Karpas-422 (cell line): ENCODE data around the gene NDUFA13. TPM values are rescaled to one million over a fixed set of nuclear protein-coding genes. Genes with fewer than 3 reads are reported as not detected.

Experiments
- DNase-seq: peaks from one replicate; pipeline ENCODE4 v3.0.0-alpha.2; 2015
- H2AFZ ChIP-seq: fragments of 200-600 bp; sonication (generic); 2 replicates; pipeline ENCODE4 v1.6.1; 2014; ENCODE audit warnings: antibody characterized with exemption, low read length, mixed read lengths
- H3K27ac ChIP-seq: fragments of 200-600 bp; sonication (generic); 2 replicates; pipeline ENCODE4 v1.5.1; 2014; ENCODE audit warnings: mild to moderate bottlenecking, low read length, moderate library complexity
- H3K27me3 ChIP-seq: fragments of 200-600 bp; sonication (generic); 2 replicates; pipeline ENCODE4 v1.6.1; 2014; ENCODE audit warnings: low read length, mixed read lengths
- H3K36me3 ChIP-seq: fragments of 200-600 bp; sonication (generic); 2 replicates; pipeline ENCODE4 v1.6.1; 2014; ENCODE audit warnings: low read length, mixed read lengths; ENCODE audit not compliant: insufficient read depth
- H3K4me1 ChIP-seq: fragments of 200-600 bp; sonication (generic); 2 replicates; pipeline ENCODE4 v1.6.1; 2014; ENCODE audit warnings: mild to moderate bottlenecking, low read length, mixed read lengths
- H3K4me2 ChIP-seq: fragments of 200-600 bp; sonication (generic); 2 replicates; pipeline ENCODE4 v1.6.1; 2014; ENCODE audit warnings: low read length, low read depth, mild to moderate bottlenecking; ENCODE audit not compliant: poor library complexity, severe bottlenecking
- H3K4me3 ChIP-seq: fragments of 200-600 bp; sonication (generic); 2 replicates; pipeline ENCODE4 v1.5.1; 2014; ENCODE audit warnings: mild to moderate bottlenecking, antibody characterized with exemption, low read length, mixed read lengths
- H3K79me2 ChIP-seq: fragments of 200-600 bp; sonication (generic); 2 replicates; pipeline ENCODE4 v1.6.1; 2014; ENCODE audit warnings: mild to moderate bottlenecking, low read length, mixed read lengths
- H3K9ac ChIP-seq: fragments of 200-600 bp; sonication (generic); 2 replicates; pipeline ENCODE4 v1.6.0; 2014; ENCODE audit warnings: low read length
- H3K9me2 ChIP-seq: fragments of 200-600 bp; sonication (generic), shearing (Covaris generic); replicated peaks from 2 replicates; pipeline ENCODE4 v1.6.0; 2014; ENCODE audit warnings: mild to moderate bottlenecking, low read length, moderate library complexity; ENCODE audit not compliant: insufficient read depth
- H3K9me3 ChIP-seq: fragments of 300-700, 200-600 bp; sonication (generic); 2 replicates; pipeline ENCODE4 v1.6.1; 2014; ENCODE audit warnings: low read length, mixed read lengths
- H4K20me1 ChIP-seq: fragments of 200-600 bp; sonication (generic); 2 replicates; pipeline ENCODE4 v1.6.1; 2014; ENCODE audit warnings: mild to moderate bottlenecking, antibody characterized with exemption, low read length, low read depth; ENCODE audit not compliant: insufficient read depth
- total RNA-seq: library from RNA; depleted of rRNA; stranded (reverse); fragments of >200 nt; shearing (Covaris generic); gene quantifications from 2 replicates; pipeline ENCODE4 v1.2.3, GENCODE V29; 2014; ENCODE audit warnings: low replicate concordance

The NDUFA13 gene
- total RNA-seq, 1 experiment from 2014 or later = 255 TPM

- no peak overlapping the region for H3K4me2 ChIP-seq
- H3K27ac ChIP-seq = no peak overlapping the region
- H3K79me2 ChIP-seq = no peaks in the 10 kb centered on the region
- DNase-seq = no peak
- H4K20me1 ChIP-seq = 0 out of 2 replicates have a peak, but pooled peaks cover 6% of the 10 kb centered on the region
- no peaks in the 10 kb centered on the region for H3K9me2 ChIP-seq
- no peak overlapping the region for H3K4me3 ChIP-seq
- H3K9me3 ChIP-seq = no peaks in the 10 kb centered on the region
- H3K36me3 ChIP-seq = no peaks in the 10 kb centered on the region
- H3K9ac ChIP-seq = no peak overlapping the region
- no peaks in the 10 kb centered on the region for H3K4me1 ChIP-seq
- no peaks in the 10 kb centered on the region for H3K27me3 ChIP-seq
- no peak overlapping the region for H2AFZ ChIP-seq
These were observed 33.9 kb downstream of the NDUFA13 start for GRCh38 chr19:19549804-19550464.

- Histone ChIP-seq H3K4me3 (no peak overlapping the region), H4K20me1 (0 out of 2 replicates have a peak, but pooled peaks cover 6% of the 10 kb centered on the region), H2AFZ (no peak overlapping the region), H3K79me2 (no peaks in the 10 kb centered on the region), H3K4me2 (no peak overlapping the region), H3K27ac (no peak overlapping the region), H3K9me2 (no peaks in the 10 kb centered on the region), H3K36me3 (no peaks in the 10 kb centered on the region), H3K4me1 (no peaks in the 10 kb centered on the region), H3K9me3 (no peaks in the 10 kb centered on the region), H3K27me3 (no peaks in the 10 kb centered on the region), H3K9ac (no peak overlapping the region)
- DNase-seq = no peak
These were observed 34.5 kb downstream of the NDUFA13 start for GRCh38 chr19:19550485-19550929.

DNA sequence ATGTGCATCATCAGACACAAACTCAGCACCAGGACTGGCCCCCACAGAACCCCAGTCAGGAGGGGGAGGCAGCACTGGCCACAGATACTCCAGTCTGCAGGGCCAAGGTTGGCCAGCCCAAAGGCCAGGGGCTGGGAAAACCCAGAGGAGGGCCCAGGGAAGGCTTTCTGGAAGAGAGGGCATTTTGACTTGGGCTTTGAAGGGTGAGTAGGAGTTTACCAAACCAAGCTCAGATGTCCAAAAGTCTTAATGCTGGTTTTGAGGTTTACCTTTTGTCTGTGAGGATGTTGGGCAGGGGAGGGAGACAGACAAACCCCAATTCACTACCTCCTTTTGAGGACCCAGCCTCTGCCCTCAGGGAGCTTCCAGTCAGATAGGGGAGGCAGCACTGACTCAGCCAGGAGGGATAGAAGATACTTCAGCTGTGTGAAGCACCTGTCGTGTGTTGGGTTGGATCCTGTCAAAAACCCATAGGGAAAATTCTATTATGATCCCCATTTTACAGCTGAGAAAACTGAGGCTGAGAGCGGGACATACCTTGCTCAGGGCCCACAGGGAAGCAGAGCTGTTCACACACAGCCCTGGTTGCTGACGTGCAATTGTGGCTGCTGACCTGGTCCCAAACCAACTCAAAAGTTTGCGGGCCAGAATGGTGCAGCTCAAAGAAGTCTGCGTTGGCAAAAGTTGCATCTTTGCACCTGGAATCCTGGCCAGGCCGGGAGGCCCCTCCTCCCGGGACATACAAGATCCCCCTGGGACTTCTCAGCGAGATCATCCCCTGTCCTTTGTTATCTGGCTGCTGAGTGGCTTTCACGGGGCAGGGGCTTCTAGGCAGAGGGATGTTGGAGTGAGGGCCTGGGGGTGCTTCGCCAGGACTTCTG, 35.2 kb downstream of the NDUFA13 start:
- Histone ChIP-seq H3K27ac (no peak overlapping the region), H3K4me2 (no peak overlapping the region), H3K9me2 (no peaks in the 10 kb centered on the region), H2AFZ (no peak overlapping the region), H3K36me3 (no peaks in the 10 kb centered on the region), H3K4me1 (no peaks in the 10 kb centered on the region), H3K9ac (no peak overlapping the region), H3K9me3 (no peaks in the 10 kb centered on the region), H4K20me1 (0 out of 2 replicates have a peak, but pooled peaks cover 6% of the 10 kb centered on the region), H3K4me3 (no peak overlapping the region), H3K27me3 (no peaks in the 10 kb centered on the region), H3K79me2 (no peaks in the 10 kb centered on the region)
- no peak for DNase-seq

- Histone ChIP-seq H3K36me3 (no peaks in the 10 kb centered on the region), H3K79me2 (no peaks in the 10 kb centered on the region), H2AFZ (no peak overlapping the region), H3K4me1 (no peaks in the 10 kb centered on the region), H4K20me1 (0 out of 2 replicates have a peak, but pooled peaks cover 6% of the 10 kb centered on the region), H3K9me2 (no peaks in the 10 kb centered on the region), H3K4me2 (no peak overlapping the region), H3K4me3 (no peak overlapping the region), H3K27ac (no peak overlapping the region), H3K27me3 (no peaks in the 10 kb centered on the region), H3K9me3 (no peaks in the 10 kb centered on the region), H3K9ac (no peak overlapping the region)
- no peak for DNase-seq
These were observed 35.8 kb downstream of the NDUFA13 start for GRCh38 chr19:19551853-19552192.

DNA sequence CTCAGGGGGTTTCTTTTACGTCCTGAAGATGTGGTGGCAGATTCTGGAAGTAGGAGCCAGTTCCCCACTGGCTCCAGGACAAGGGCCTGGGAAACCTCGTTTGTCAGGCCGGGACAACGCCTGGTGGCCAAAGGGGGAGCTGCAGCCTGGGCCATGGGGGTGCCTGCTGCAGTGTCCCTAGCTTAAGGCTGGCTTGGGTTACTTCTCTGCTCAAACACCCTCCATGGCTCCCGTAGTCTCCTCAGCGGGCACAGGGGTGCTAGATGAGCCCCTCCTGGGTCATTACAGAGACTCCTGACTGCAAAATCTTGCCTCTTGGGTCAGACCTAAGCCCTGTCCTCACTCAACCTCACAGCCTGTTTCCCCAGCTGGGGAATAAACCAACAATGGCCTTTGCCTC, 36.8 kb downstream of the NDUFA13 start:
- Histone ChIP-seq H3K4me3 (no peak overlapping the region), H2AFZ (no peak overlapping the region), H3K79me2 (no peaks in the 10 kb centered on the region), H3K4me1 (no peaks in the 10 kb centered on the region), H3K9me2 (no peaks in the 10 kb centered on the region), H3K4me2 (no peak overlapping the region), H4K20me1 (0 out of 2 replicates have a peak, but pooled peaks cover 6% of the 10 kb centered on the region), H3K27me3 (no peaks in the 10 kb centered on the region), H3K27ac (no peak overlapping the region), H3K36me3 (no peaks in the 10 kb centered on the region), H3K9me3 (no peaks in the 10 kb centered on the region), H3K9ac (no peak overlapping the region)
- DNase-seq = peak; percentile 63

GRCh38 chr19:19553670-19554069, 37.6 kb downstream of the NDUFA13 start:
- Histone ChIP-seq H3K27ac (no peak overlapping the region), H3K4me2 (no peak overlapping the region), H2AFZ (no peak overlapping the region), H3K4me1 (no peaks in the 10 kb centered on the region), H3K27me3 (no peaks in the 10 kb centered on the region), H3K9ac (no peak overlapping the region), H3K4me3 (no peak overlapping the region), H3K36me3 (no peaks in the 10 kb centered on the region), H3K9me3 (no peaks in the 10 kb centered on the region), H3K79me2 (no peaks in the 10 kb centered on the region), H4K20me1 (0 out of 2 replicates have a peak, but pooled peaks cover 6% of the 10 kb centered on the region), H3K9me2 (no peaks in the 10 kb centered on the region)
- no peak for DNase-seq

- Histone ChIP-seq H3K27ac (no peak overlapping the region), H3K27me3 (no peaks in the 10 kb centered on the region), H4K20me1 (0 out of 2 replicates have a peak, but pooled peaks cover 6% of the 10 kb centered on the region), H3K4me3 (no peak overlapping the region), H3K4me2 (no peak overlapping the region), H3K79me2 (no peaks in the 10 kb centered on the region), H3K36me3 (no peaks in the 10 kb centered on the region), H2AFZ (no peak overlapping the region), H3K9ac (no peak overlapping the region), H3K4me1 (no peaks in the 10 kb centered on the region), H3K9me2 (no peaks in the 10 kb centered on the region), H3K9me3 (no peaks in the 10 kb centered on the region)
- peak; percentile 86 for DNase-seq
These were observed 38.3 kb downstream of the NDUFA13 start for GRCh38 chr19:19554074-19555023.
